ENCODE results near the gene SPAG17. TPM values are rescaled to one million over a fixed set of nuclear protein-coding genes. Genes with fewer than 3 reads are reported as not detected.

SPAG17 gene
- total RNA-seq (2021) (0.52 to 0.78 TPM (median 0.71 TPM) in 3 replicates), Bru-seq, nascent RNA (percentile 33 among the genes with signal in this experiment)
- long read RNA-seq, experiment 1, partial matches to known transcripts: 1 of 1 reads
- long read RNA-seq, experiment 1, other reads (novel, unspliced or antisense): 0 of 1 reads
- long read RNA-seq, experiment 2: 0 reads
- long read RNA-seq, experiment 3, partial matches to known transcripts: 0 of 1 reads
- long read RNA-seq, experiment 3, other reads (novel, unspliced or antisense): 1 of 1 reads

GRCh38 chr1:118185084-118185832, at the start of gene SPAG17:
SPAG17 (minus strand) TSS chr1:118185228; CDS start chr1:118185157, 71 bp downstream.
- Mint-ChIP-seq H3K4me3 (peak within 1 kb of the TSS; percentile 83), H3K9me3 (peaks cover 9% of the 10 kb centered on the region), H3K27ac (peak within 1 kb of the TSS; percentile 88), H3K27me3 (ENCODE audit: low read depth) (no peaks in the 10 kb centered on the region; the same call in 1 of the 2 replicates), H3K36me3 (peaks cover 8% of the 10 kb centered on the region; the same call in 1 of the 2 replicates), H3K4me1 (peaks cover 37% of the 10 kb centered on the region)
- peak; percentile 98 for ATAC-seq
- DNase-seq (ENCODE audit: low spot score): peak; percentile 97
- CTCF ChIA-PET: interaction anchor here (1.1 kb wide), 1 partner anchor 49 kb away, joined by 4 read pairs; no protein-coding TSS in a partner anchor
- POLR2A ChIA-PET: no interaction called here
- 0 out of 2 replicates have a peak, but pooled peaks have one; percentile 39 for TF ChIP-seq FOXP1 (CRISPR knock-in tag; IDR thresholded peaks at IDR 0.05; ENCODE audit: borderline replicate concordance)
- TF ChIP-seq PRDM15 (CRISPR knock-in tag; IDR thresholded peaks at IDR 0.05): peak; percentile 45; the same call in 1 of the 2 replicates
- TF ChIP-seq USF2 (CRISPR knock-in tag; IDR thresholded peaks at IDR 0.05): no peak
- peak; percentile 76 for TF ChIP-seq SP1 (CRISPR knock-in tag; conservative IDR thresholded peaks at IDR 0.05)
- TF ChIP-seq ZNF281 (CRISPR knock-in tag; IDR thresholded peaks at IDR 0.05): peak; percentile 92

- ATAC-seq (no peak), DNase-seq (ENCODE audit: low spot score) (no peak)
- no peak overlapping the region for H3K4me3 Mint-ChIP-seq
- peaks cover 3% of the 10 kb centered on the region for H3K4me1 Mint-ChIP-seq
- H3K27ac Mint-ChIP-seq: no peak overlapping the region
- no peaks in the 10 kb centered on the region; the same call in 1 of the 2 replicates for H3K27me3 Mint-ChIP-seq (ENCODE audit: low read depth)
- H3K9me3 Mint-ChIP-seq: peaks cover 10% of the 10 kb centered on the region
- H3K36me3 Mint-ChIP-seq: no peaks in the 10 kb centered on the region
- CTCF ChIA-PET: no interaction called here
- POLR2A ChIA-PET: no interaction called here
- TF ChIP-seq RELA (CRISPR knock-in tag; IDR thresholded peaks at IDR 0.05; ENCODE audit: borderline replicate concordance) (no peak), ATF2 (CRISPR knock-in tag; IDR thresholded peaks at IDR 0.05; ENCODE audit: borderline replicate concordance, low read depth) (no peak), CREB1 (CRISPR knock-in tag; IDR thresholded peaks at IDR 0.05) (no peak), CBFB (CRISPR knock-in tag; IDR thresholded peaks at IDR 0.05; ENCODE audit: low read depth) (no peak), NFYB (CRISPR knock-in tag; conservative IDR thresholded peaks at IDR 0.05; ENCODE audit: low read depth) (no peak), TP53 (CRISPR knock-in tag; IDR thresholded peaks at IDR 0.05) (no peak), JAZF1 (CRISPR knock-in tag; IDR thresholded peaks at IDR 0.05) (no peak), ZNF512 (CRISPR knock-in tag; IDR thresholded peaks at IDR 0.05; ENCODE audit: borderline replicate concordance) (no peak), HMGXB4 (CRISPR knock-in tag; IDR thresholded peaks at IDR 0.05) (no peak), ERG (CRISPR knock-in tag; IDR thresholded peaks at IDR 0.05) (no peak)
These were observed 40.4 kb upstream of the SPAG17 start for GRCh38 chr1:118225471-118225870.

Data from WTC11 (cell line).